Activated CD8-positive, alpha-beta memory T cell treated with anti-CD3 and anti-CD28 coated beads for 24 hours (primary cell): ENCODE data around the gene SPEG.

Experiments used
- DNase-seq: peaks from one replicate; pipeline ENCODE4 v3.0.0-alpha.2; 2020

SPEG gene

GRCh38 chr2:219426068-219426443 is 8.6 kb upstream of the SPEG start:
- no peak for DNase-seq

- DNase-seq: no peak
Measured at GRCh38 chr2:219426534-219427136, 8.0 kb upstream of the SPEG start.

- DNase-seq: no peak
Measured at GRCh38 chr2:219428469-219428868, 6.2 kb upstream of the SPEG start.

- no peak for DNase-seq
Measured at GRCh38 chr2:219429958-219430606, 4.6 kb upstream of the SPEG start.

- DNase-seq: no peak
Measured at GRCh38 chr2:219430633-219431615, 3.7 kb upstream of the SPEG start.

GRCh38 chr2:219433666-219434467 is 776 bp upstream of the SPEG start:
- DNase-seq: no peak

GRCh38 chr2:219434468-219434717 is 250 bp upstream of the SPEG start:
- DNase-seq: no peak

GRCh38 chr2:219435701-219436100 is 1.1 kb downstream of the SPEG start:
- no peak for DNase-seq

GRCh38 chr2:219436491-219436890 is 1.8 kb downstream of the SPEG start:
- DNase-seq: no peak

- no peak for DNase-seq
Measured at GRCh38 chr2:219437141-219437540, 2.5 kb downstream of the SPEG start.

GRCh38 chr2:219437690-219438206 is 3.1 kb downstream of the SPEG start:
- DNase-seq: no peak

GRCh38 chr2:219438453-219438852 is 3.8 kb downstream of the SPEG start:
- DNase-seq: no peak

GRCh38 chr2:219439506-219439905 is 4.9 kb downstream of the SPEG start:
- no peak for DNase-seq

- no peak for DNase-seq
Measured at GRCh38 chr2:219440388-219441256, 6.0 kb downstream of the SPEG start.

GRCh38 chr2:219441451-219442255 is 7.0 kb downstream of the SPEG start:
- peak; percentile 69 for DNase-seq

- DNase-seq: no peak
Measured at GRCh38 chr2:219442256-219443015, 7.8 kb downstream of the SPEG start.

- no peak for DNase-seq
Measured at GRCh38 chr2:219443016-219443696, 8.5 kb downstream of the SPEG start.

GRCh38 chr2:219443697-219444023 is 9.0 kb downstream of the SPEG start:
- no peak for DNase-seq

GRCh38 chr2:219444566-219445091 is 10.0 kb downstream of the SPEG start:
- no peak for DNase-seq

- DNase-seq: no peak
Measured at GRCh38 chr2:219445220-219445640, 10.6 kb downstream of the SPEG start.
